Stimulated activated CD8-positive, alpha-beta memory T cell treated with anti-CD3 and anti-CD28 coated beads, Interleukin-15, amount 100 ng/mL, for 1 hour (primary cell): Measurements from ENCODE around the gene LRP1B.

Experiments used
- DNase-seq: peaks from one replicate; pipeline ENCODE4 v3.0.0-alpha.2; 2020; ENCODE audit warnings: low read depth

The LRP1B gene

DNA sequence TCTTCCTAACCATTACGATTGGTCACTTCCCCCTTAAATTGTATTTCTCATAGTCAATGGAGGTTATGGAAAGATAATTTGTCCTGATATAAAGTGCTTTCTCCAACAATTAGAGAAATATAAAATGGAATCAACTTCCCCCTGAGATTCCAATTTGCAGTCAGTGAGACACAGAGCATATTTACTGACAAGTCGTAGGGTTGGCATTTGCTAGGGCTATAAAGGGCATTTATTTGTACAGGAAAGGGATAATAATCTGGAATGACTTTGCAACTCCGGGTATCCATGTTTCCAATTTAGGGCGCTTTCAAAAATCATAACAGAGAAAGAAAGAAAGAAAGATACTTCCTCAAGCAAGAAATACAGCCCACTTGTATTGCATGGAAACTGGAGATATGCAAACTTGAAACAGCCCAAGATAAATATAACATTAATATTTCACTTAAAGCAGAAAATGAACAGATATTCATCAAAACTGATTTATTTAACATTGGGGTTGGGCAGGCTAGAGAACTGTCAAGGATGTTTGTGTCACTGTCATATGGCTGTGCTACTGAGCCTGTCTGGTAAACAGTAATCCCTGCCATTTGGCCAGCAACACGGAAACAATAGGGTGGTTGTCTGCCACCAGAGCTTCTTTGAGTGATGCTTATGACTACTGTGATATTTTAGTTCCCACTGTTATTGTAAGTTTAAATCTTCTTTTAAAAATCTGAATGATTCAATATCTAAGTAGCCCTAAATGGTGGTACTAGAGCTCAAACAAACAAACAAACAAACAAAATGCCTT, 621.8 kb downstream of the LRP1B start:
- DNase-seq, result no peak

DNA sequence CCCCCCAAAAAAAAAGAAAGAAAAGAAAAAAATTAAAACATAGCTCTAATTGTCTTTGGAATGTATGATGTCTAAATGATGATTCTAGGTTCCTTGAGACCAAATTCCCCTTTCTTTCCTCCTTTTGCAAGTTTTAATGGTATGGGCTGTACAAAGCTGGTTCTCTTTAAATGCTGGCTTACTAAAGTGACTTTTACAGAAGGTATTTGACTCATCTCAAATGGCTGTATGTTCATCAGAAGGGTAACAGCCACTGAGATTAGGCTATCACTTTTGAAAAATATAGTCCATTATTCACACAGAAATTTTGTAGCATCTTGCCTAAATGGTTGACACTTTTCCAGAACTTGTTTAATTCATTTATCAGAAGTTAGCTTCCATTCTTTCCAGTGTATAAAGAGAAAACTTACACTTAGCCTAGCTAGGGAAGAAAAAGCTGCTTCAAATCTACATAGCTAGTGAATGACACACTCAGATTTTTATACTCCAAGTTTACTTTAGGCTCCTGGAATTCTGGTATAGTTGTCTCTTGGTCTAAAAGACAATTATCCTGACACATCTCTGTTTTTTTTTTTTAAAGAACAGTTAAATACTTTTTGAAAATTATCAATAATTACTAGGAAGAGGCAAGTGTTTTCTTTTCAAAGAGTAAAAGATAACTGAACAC, 622.6 kb downstream of the LRP1B start:
- no peak for DNase-seq

DNA sequence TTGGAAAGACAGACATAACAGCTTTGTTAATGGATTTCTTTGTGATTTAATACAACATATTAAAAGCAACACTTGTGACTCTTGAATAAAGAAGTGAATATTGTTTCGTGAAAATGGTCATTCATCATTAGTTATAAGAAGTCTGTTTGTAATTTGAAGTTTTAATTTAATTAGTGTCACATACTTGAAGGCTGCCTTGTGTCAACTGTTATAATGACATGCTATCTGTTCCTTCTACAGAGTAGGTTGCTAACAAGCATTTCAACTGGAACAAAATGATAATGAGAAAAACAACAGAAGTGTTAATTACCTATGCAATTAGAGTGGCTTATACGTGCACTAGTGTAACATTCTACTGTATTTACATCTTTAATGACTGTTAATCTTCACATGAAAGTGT, 624.7 kb downstream of the LRP1B start:
- DNase-seq, result no peak

DNA sequence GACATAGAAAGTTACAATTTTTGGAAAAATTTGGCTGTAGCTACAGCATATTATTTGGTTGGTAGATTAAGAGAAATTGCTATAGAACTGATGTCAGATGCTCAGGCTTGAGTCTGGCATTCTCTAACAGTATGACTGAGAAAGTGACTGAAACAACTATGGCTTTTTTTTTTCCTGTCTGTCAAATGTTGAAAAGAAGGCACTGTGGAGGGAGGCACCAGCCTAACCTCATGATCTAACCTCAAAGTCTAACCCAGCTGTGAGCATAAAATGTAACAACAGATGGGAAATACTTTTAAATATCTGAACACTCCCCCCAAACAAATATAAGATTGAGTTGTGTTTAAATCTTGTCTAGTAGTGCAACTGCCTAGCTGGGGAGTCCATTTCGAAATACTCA, 629.1 kb downstream of the LRP1B start:
- DNase-seq, result no peak

DNA sequence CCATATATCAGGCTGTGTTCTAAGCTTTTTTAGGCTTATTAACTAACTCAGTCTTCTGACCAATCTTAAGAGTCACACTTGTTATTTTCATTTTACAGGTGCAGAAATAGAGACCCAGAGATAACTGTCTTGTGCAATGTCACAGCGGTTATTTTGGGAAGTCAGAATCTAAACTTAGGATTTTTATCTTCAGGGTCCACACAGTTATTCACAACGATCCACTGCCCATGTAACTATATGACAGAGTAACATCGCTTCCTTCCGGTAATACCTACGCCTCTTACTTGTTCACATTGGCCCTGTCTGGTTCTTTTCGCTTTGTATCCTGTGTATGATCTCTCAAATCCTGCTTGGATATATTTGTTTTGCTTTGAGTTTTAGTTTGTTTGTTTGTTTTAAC, 631.7 kb downstream of the LRP1B start:
- DNase-seq, result no peak

DNA sequence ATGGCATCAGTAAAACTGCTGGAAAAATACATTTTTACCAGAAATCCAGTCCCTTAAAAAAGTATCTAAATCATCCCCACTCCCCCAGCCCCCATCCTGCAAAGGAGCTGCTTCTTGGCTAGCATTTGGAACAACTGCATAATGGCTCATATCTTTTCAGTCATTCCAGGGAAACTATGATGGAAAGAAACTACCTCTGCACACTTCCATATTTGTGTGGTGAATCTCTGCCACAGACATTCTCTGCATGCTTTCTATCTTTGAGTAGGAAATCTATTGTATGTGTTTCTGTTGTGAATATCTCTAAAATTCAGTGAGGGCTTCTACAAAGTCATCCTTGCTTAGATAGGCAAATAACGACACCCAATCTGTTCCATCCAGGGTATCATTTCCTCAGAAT, 632.3 kb downstream of the LRP1B start:
- no peak for DNase-seq

DNA sequence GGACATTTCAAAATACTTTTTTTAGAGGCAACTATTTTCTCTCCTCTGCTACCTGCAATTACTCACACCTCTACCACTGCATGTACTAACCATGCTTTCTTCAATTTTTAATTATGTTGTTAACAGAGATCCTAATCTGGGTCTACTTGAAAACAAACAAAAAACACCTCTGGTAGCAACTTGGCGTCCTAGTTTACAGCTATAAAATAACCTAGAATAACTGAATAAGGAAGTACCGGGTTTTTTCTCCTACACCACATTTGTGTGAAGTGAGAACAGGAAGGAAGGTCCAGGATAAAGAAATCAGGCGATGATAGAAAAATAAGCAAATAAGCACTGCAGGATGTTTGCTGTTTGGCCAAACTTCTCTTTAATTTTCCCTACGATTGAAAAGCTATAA, 633.5 kb downstream of the LRP1B start:
- no peak for DNase-seq

DNA sequence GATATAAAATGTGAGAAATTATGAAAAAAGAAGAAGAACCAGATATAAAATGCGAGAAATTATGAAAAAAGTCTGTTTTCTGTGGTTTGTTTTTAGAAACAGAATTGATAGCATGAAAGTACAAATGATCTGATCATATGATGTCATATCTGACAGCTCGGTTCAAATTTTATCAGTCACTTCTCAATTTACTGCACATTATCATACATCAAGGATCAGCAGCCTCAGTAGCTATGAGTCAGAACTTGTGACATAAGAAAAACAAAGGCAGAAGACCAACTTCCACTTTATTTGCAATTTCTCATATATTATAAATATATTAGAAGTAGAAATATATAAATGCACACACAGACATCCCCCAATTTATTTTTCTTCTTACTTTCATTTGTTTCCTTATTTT, 634.0 kb downstream of the LRP1B start:
- DNase-seq, result no peak

DNA sequence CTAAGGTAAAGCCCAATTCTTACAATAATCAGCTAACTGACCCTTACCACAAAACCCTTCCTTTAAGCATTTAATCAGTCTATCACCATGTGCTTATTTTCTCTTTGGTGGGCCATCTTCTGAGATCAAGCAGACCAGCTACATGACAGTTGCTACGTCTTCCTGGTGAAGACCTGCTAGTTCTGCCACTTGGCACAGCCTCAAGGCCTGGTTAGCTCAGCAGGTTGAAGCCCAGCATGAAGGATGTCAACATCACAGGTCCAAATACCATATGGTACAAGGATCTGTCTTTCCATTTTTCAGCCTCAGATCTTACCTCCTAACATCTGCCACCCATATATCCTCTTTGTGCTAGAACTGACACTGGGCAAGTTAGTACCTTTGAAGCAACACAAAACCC, 636.9 kb downstream of the LRP1B start:
- no peak for DNase-seq

DNA sequence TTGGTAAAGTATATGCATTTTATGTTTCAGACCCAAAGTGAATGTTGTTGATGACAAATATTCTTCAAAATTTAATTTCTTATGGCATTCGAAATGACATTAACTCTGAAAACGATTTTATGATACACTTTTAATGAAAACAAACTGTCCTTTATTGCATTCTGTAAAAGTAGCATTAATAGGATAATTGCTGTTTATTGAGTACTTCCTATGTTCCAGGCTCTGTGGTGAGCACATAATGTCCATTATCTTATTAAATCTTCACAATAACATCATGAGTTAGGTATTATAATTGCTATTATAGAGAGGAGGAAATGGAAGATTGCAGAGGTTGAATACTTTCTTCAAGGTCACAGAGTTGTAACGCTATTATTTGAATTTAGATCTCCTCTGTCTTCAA, 638.0 kb downstream of the LRP1B start:
- DNase-seq, result no peak

DNA sequence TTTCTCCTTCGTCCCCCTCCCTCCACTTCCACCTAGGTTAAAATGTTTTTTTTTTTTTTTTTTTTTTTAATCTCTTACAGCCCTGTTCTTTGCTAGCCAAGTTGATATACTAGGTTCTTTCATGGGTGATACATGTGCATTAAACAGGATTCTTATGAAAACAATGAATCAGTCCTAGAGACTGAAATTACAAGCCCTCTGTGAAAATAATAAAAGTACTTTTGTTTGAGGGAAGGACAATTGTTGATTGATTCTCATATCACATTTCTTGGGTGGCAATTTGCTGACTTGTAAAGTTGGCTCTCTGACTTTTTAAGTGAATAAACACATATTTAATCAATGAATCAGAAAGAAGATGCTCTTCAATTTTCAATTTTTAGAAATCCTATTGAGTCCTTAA, 639.9 kb downstream of the LRP1B start:
- DNase-seq, result no peak

DNA sequence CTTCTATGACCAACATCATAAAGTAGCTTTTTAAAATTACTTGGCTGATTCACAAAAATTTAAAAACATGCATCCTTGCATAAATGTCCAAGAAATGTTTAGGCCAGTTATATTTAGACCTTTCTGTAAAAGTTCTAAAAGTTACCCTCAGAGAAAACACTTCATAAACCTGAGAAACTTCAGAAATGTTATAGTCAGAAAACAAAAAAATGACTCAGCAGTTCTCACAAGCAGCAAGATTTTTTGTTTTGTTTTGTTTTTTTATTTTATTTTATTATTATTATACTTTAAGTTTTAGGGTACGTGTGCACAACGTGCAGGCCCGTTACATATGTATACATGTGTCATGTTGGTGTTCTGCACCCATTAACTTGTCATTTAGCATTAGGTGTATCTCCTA, 648.1 kb downstream of the LRP1B start:
- DNase-seq, result no peak

DNA sequence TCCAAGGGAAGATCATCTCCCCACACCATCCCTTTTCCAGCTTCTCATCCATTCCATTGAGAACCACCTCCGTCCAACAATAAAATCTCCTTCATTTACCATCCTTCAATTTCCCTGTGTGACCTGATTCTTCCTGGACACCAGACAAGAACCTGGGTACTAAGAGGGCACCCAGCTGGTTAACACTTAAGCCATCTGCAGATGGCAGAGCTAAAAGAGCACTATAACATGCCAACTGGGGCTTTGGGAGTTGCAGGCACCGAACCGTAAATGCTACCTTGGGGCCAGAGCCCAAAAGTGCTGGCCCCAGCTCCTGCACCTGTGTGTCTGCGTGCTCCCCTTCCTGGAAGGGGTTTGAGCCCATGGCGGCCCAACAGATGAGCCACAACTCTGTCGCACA, 655.0 kb downstream of the LRP1B start:
- DNase-seq, result no peak

DNA sequence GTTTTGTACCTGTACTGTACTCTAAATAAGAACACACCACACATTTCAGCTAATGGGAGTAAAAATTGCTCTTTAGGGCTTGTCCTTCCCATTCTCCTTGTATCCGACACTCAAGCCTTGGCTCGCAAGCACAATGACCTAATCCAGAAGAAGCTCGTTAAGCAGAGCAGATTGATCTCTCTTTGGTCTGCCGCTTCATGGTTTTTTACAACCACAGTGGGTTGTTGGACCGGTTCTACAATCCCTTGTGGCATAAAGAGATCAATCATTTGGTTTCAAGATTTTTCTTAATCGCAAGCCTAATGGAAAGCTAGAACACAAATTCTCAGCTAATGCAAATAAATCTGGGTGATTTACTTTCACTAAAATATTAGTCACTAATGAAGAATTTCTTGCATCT, 662.1 kb downstream of the LRP1B start:
- no peak for DNase-seq

DNA sequence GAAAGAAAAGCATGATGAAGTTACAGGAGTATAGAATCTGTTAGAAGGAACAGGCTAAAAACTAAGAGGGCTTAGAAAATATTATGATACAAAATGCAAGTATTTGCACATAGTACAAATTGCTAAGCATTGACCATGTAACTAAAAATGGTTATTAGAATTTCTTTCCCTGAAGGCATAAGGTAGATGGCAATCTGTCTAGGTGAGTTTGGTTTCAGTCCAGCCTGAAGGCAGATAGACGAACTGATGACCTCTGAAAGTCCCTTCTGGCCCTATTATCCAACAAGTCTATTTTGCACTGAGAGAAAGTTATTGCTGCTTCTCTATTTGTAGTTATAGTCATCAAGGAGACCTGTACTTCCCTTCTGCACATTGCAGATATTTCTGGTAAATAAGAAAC, 663.5 kb downstream of the LRP1B start:
- no peak for DNase-seq

DNA sequence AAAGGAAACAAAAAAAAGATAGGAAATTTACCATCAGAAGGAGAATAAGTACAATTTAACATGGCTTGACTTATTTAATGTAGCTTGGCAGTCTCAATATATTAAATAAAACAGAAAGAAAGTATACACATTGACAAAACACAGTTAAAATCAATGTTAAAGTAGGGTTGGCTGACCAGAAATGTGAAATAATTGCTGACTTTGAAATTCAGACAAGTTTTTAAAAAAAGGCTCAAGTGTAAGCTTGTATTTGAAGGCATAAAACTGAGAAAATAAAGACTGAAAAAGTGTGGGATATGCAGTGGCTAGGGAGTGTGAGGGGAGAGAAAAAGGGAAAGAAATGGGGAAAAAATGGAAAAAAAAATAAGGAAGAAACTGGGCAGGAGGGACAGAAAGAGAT, 665.8 kb downstream of the LRP1B start:
- no peak for DNase-seq

DNA sequence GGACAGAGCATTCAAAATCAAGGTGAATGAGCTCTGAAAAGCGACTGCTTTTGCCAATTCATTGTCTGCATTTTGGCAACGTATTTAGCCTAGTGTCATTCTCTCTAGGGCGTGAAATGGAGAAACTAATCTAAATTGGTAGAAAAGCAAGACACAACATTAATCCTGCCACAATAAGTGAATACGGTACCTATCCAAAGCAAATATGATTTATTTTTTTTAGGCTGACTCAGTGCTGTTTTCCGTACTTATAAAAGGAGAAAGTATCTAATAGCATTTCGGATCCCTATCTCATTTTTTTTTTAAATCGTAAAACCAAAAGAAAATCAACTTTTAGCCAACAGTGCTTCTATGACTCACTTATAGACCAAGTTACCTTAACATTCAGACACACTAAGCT, 672.5 kb downstream of the LRP1B start:
- no peak for DNase-seq

DNA sequence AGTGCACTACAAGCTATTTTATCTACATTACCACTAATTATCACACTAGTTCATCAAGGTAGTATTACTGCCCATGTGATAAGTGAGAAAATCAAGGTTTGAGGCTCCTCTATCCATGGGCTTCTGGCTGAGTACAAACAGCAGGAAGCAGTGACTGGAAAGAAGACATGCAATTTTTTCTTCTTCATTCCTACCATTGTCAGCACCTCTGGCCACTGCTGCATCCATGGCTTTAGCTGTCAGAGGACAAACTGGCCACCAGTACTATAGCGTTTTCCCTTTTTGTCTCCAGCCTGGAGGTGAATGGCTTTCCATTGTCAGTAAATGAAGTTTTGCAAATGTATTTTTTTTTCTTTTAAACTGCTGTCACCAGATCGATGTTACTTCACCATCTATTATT, 674.9 kb downstream of the LRP1B start:
- no peak for DNase-seq

DNA sequence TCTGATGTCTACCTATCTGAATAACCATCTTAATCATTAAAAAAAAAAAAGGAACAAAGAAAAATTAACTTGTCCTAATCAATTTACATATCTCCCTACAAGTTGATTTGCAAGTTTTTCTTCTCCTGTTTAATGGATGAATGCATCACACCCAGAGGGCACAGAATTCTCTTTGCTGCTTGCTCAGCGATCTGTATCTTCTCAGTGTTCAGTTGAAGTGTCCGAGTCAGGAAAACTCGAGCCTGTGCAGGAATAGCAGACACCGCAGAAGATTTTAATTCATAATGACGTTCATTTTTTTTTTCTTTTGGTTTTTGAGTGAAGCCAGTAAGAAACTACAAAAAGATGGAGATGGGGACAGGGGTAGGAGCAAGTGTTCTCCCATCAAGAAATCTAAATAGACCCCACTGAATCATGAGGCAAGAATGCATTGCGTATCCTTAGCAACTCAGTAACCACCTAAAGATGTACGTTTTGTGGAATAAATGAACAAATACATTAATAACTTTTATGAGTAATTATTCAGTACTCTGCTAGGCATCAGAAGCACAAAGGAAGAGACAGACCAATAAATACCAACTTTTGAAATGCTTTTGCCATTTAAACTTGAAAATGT, 675.5 kb downstream of the LRP1B start:
- DNase-seq, result no peak

DNA sequence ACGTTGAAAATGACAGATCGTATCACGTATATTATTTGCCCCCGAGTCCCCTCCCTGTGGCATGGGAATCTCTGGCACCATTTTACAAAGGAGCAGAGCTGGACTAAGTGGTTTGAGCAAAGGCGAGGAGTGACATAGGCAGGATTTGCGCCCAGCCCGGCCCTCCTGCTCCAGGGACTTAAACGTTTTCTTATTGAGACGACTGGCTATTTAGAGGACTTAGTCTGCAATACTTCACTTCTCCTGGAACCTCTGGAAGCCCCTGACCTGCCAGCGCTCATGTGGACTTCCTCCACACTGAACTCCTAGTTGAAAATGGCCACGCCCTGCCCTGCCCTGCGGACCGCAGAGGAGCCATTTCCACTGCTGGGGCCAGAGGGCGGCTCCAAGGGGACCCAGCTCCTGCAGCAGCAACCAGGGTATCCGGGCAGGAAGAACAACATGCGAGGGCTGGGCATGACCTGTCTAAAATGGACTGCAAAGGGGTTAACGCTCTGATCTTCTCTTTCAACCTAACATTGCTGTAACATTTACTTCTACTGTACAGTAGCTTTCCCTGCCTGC, 690.7 kb downstream of the LRP1B start:
- DNase-seq, result no peak

DNA sequence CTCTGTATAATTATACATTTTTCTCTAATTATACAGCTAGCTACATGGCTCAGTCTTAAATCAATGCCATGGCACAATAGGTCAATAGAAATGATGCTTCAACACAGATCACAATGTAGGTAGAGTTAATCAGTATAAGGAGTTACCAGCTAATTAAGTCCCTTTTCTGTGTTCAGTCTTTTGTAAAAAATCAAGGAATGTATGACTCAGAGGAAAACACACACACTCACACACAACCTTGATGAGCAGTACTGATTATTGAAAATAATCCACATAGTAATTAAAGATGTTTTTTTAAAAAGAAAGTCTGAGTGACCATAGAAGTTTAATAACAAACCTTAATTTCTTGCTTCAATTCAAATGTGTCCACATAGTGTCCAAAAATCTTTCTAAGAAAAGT, 691.3 kb downstream of the LRP1B start:
- DNase-seq, result no peak

DNA sequence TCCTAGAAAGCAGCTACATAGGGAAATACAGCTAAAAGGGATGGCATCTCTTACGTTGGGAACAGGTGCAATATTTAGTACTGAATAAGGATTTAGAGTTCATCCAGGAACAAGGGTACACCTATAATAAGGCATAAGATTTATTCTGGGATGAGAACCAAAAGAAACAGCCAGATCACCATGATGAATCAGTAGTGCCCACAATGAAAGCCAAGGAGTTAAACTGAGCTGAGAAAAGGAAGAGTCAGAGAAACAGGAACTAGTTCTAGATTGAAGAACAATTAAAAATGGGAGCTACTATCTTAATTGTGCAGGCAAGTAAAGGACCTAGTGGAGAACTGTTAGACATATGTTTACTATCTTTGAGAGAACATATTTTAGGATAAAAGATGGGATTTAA, 692.3 kb downstream of the LRP1B start:
- no peak for DNase-seq

DNA sequence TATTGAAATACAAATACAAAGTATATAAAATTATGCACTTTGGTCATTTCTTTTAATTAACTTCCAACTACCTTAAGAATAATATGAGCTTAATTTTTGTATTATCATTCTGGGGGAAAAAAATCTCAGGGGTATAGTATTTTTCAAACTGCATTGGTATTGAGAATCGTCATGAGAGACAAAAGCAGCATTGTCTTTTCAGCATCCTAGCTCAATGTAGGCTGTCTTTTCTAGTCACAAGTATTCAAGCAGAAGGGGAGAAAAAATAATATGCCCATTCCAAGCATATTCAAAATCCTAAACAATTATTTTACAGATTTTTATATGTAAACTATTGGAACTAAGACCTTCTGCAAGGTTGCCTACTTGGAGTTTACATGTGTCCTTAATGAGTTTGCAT, 693.3 kb downstream of the LRP1B start:
- DNase-seq, result no peak
